Measurements from ENCODE around the gene PALM. TPM values are rescaled to one million over a fixed set of nuclear protein-coding genes. Genes with fewer than 3 reads are reported as not detected.

PALM gene
- total and polyA plus RNA-seq, 9 of the 15 experiments (the other 6 are each of a cell fraction or from before 2014, with no cell fraction given): 0.04 to 6.6 (median 1.7) TPM

DNA sequence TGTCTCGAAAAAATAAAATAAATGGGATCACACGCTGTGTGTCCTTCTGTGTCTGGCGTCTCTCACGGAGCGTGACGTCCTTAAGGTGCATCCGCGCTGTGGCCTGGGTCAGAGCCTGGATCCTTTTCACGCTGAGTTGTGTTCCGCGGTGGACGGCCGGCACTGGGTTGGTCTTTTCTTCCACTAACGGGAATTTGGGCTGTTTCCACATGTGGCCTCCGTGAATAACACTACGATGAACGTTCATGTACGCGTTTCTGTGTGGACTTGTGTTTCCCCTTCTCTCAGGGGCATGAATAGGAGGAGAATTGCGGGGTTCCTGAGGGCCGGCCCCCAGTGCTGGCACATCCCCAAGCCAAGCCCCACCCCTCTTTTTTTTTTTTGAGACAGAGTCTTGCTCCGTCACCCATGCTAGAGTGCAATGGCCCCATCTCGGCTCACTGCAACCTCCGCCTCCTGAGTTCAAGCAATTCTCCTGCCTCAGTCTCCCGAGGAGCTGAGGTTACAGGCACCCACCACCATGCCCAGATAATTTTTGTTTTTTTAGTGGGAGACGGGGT is 82.4 kb downstream of the PALM start (continued):
- TF ChIP-seq SMC3 (conservative IDR thresholded peaks at IDR 0.05; ENCODE audit: insufficient read depth, low read depth, low read length): no peak
- TF ChIP-seq ZNF140 (CRISPR knock-in tag; IDR thresholded peaks at IDR 0.05): no peak
- 0 out of 2 replicates have a peak, but pooled peaks have one; percentile 35 for TF ChIP-seq MTA3 (IDR thresholded peaks at IDR 0.05; ENCODE audit: borderline replicate concordance)
- 0 out of 2 replicates have a peak, but pooled peaks have one; percentile 22 for TF ChIP-seq ZNF584 (CRISPR knock-in tag; IDR thresholded peaks at IDR 0.05; ENCODE audit: low read depth)
- peak; percentile 91 for TF ChIP-seq ZNF384 (IDR thresholded peaks at IDR 0.05; ENCODE audit: low read depth, low read length)
- TF ChIP-seq ZNF311 (CRISPR knock-in tag; IDR thresholded peaks at IDR 0.05): no peak
- TF ChIP-seq HSF4 (CRISPR knock-in tag; IDR thresholded peaks at IDR 0.05; ENCODE audit: borderline replicate concordance): no peak
- no peak for TF ChIP-seq CBX1 (IDR thresholded peaks at IDR 0.05; ENCODE audit: low read depth)
- TF ChIP-seq KLF16 (IDR thresholded peaks at IDR 0.05): no peak
- no peak for TF ChIP-seq MED1 (CRISPR knock-in tag; IDR thresholded peaks at IDR 0.05; ENCODE audit: borderline replicate concordance)
- TF ChIP-seq, protein P1, sequence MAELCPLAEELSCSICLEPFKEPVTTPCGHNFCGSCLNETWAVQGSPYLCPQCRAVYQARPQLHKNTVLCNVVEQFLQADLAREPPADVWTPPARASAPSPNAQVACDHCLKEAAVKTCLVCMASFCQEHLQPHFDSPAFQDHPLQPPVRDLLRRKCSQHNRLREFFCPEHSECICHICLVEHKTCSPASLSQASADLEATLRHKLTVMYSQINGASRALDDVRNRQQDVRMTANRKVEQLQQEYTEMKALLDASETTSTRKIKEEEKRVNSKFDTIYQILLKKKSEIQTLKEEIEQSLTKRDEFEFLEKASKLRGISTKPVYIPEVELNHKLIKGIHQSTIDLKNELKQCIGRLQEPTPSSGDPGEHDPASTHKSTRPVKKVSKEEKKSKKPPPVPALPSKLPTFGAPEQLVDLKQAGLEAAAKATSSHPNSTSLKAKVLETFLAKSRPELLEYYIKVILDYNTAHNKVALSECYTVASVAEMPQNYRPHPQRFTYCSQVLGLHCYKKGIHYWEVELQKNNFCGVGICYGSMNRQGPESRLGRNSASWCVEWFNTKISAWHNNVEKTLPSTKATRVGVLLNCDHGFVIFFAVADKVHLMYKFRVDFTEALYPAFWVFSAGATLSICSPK (IDR thresholded peaks at IDR 0.05; ENCODE audit: borderline replicate concordance): no peak
- TF ChIP-seq TAF1 (IDR thresholded peaks at IDR 0.05; ENCODE audit: control insufficient read depth, extremely low read depth, insufficient read depth, low read length, severe bottlenecking): peak; percentile 21
- TF ChIP-seq NRF1 (conservative IDR thresholded peaks at IDR 0.05 in 1 of 2, IDR thresholded peaks at IDR 0.05 in 1 of 2): 0 out of 4 replicates have a peak, but pooled peaks of 1 of the 2 experiments have one; percentile 20
- TF ChIP-seq SMAD1 (IDR thresholded peaks at IDR 0.05; ENCODE audit: low read depth, low read length, partially characterized antibody): no peak
- no peak for TF ChIP-seq CTBP1 (IDR thresholded peaks at IDR 0.05; ENCODE audit: borderline replicate concordance)
- TF ChIP-seq ZNF764 (CRISPR knock-in tag; IDR thresholded peaks at IDR 0.05; ENCODE audit: low read depth): no peak
- no peak for TF ChIP-seq BRD4 (IDR thresholded peaks at IDR 0.05)
- TF ChIP-seq, protein P2, sequence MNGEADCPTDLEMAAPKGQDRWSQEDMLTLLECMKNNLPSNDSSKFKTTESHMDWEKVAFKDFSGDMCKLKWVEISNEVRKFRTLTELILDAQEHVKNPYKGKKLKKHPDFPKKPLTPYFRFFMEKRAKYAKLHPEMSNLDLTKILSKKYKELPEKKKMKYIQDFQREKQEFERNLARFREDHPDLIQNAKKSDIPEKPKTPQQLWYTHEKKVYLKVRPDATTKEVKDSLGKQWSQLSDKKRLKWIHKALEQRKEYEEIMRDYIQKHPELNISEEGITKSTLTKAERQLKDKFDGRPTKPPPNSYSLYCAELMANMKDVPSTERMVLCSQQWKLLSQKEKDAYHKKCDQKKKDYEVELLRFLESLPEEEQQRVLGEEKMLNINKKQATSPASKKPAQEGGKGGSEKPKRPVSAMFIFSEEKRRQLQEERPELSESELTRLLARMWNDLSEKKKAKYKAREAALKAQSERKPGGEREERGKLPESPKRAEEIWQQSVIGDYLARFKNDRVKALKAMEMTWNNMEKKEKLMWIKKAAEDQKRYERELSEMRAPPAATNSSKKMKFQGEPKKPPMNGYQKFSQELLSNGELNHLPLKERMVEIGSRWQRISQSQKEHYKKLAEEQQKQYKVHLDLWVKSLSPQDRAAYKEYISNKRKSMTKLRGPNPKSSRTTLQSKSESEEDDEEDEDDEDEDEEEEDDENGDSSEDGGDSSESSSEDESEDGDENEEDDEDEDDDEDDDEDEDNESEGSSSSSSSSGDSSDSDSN (IDR thresholded peaks at IDR 0.05; ENCODE audit: borderline replicate concordance in 1 of 2, low read depth in 2 of 2, low read length in 2 of 2): no peak
- peak; percentile 61 for TF ChIP-seq RBFOX2 (IDR thresholded peaks at IDR 0.05; ENCODE audit: low read depth, low read length)
- peak; percentile 58; the same call in 1 of the 2 replicates for TF ChIP-seq BACH1 (tag; IDR thresholded peaks at IDR 0.05)
- no peak for TF ChIP-seq NFXL1 (CRISPR knock-in tag; IDR thresholded peaks at IDR 0.05)
- no peak for TF ChIP-seq FOXK1 (CRISPR knock-in tag; IDR thresholded peaks at IDR 0.05; ENCODE audit: borderline replicate concordance)

Data from K562 (cell line).